IMR-90 (cell line): Measurements from ENCODE around the gene FCMR. TPM values are rescaled to one million over a fixed set of nuclear protein-coding genes. Genes with fewer than 3 reads are reported as not detected.

Source experiments
- ATAC-seq: fragments of 200-7000 bp; cut with Tn5 transposase; 2 replicates; pipeline ENCODE4 v1.9.1; 2020; ENCODE audit warnings: low read depth, mild to moderate bottlenecking, moderate library complexity
- BruUV-seq: library from RNA; stranded (reverse); fragments of 400-500 nt; replicated peaks from 2 replicates; lab custom pipeline; 2021; lab: Mats Ljungman, UMichigan
- CTCF ChIA-PET: fragments of 300-600 bp; formaldehyde crosslinking; extraction: SDS; loops from one replicate; lab custom pipeline; 2021; ENCODE audit warnings: antibody characterized with exemption; lab: Yijun Ruan, JAX
- POLR2A ChIA-PET: fragments of 300-600 bp; sonication (Branson Sonifier 250); formaldehyde crosslinking; loops from one replicate; lab custom pipeline; 2022; ENCODE audit warnings: antibody characterized with exemption; ENCODE audit not compliant: unreplicated experiment; lab: Charles Lee
- DNase-seq: peaks from one replicate; pipeline ENCODE4 v3.0.0; 2013
- H2AFZ ChIP-seq: replicated peaks from 2 replicates; pipeline ENCODE3; 2013; ENCODE audit warnings: low read length, mild to moderate bottlenecking; ENCODE audit not compliant: poor library complexity
- H2AK5ac ChIP-seq: 2 replicates; pipeline ENCODE4 v1.6.1; 2013; ENCODE audit warnings: low read depth, low read length, inconsistent platforms
- H2AK9ac ChIP-seq: replicated peaks from 2 replicates; pipeline ENCODE3; 2013; ENCODE audit warnings: mild to moderate bottlenecking, low read depth, low read length, moderate library complexity; ENCODE audit not compliant: poor library complexity
- H2BK120ac ChIP-seq: 2 replicates; pipeline ENCODE4 v1.6.1; 2013; ENCODE audit warnings: low read depth, low read length, inconsistent platforms
- H2BK15ac ChIP-seq: 3 replicates; pipeline ENCODE4 v1.6.1; 2013; ENCODE audit warnings: low read depth, low read length, inconsistent platforms
- H2BK20ac ChIP-seq: 2 replicates; pipeline ENCODE4 v1.6.1; 2013; ENCODE audit warnings: low read depth, mild to moderate bottlenecking, inconsistent platforms, low read length, moderate library complexity
- H2BK5ac ChIP-seq: 2 replicates; pipeline ENCODE4 v1.6.1; 2013; ENCODE audit warnings: mild to moderate bottlenecking, low read depth, low read length, inconsistent platforms; ENCODE audit not compliant: poor library complexity, severe bottlenecking
- H3K14ac ChIP-seq: replicated peaks from 2 replicates; pipeline ENCODE4 v1.6.1; 2013; ENCODE audit warnings: low read depth, low read length, inconsistent platforms
- H3K18ac ChIP-seq: 2 replicates; pipeline ENCODE4 v1.6.1; 2013; ENCODE audit warnings: low read depth, low read length, control low read depth
- H3K23ac ChIP-seq: 2 replicates; pipeline ENCODE4 v1.6.1; 2013; ENCODE audit warnings: low read depth, low read length, inconsistent platforms
- H3K27ac ChIP-seq: 2 replicates; pipeline ENCODE4 v1.5.1; 2013; ENCODE audit warnings: mild to moderate bottlenecking, control low read depth, low read length; ENCODE audit not compliant: insufficient read depth
- H3K27me3 ChIP-seq: 2 replicates; pipeline ENCODE4 v1.6.1; 2013; ENCODE audit warnings: low read length; ENCODE audit not compliant: control insufficient read depth, insufficient read depth
- H3K36me3 ChIP-seq: 2 replicates; pipeline ENCODE4 v1.6.1; 2013; ENCODE audit warnings: low read length, mixed read lengths; ENCODE audit not compliant: control insufficient read depth, insufficient read depth
- H3K4ac ChIP-seq: 2 replicates; pipeline ENCODE4 v1.6.1; 2013; ENCODE audit warnings: low read depth, low read length, inconsistent platforms
- H3K4me1 ChIP-seq: 2 replicates; pipeline ENCODE4 v1.6.1; 2013; ENCODE audit warnings: low read length, mixed read lengths; ENCODE audit not compliant: control insufficient read depth, insufficient read depth
- H3K4me2 ChIP-seq: 2 replicates; pipeline ENCODE4 v1.6.1; 2013; ENCODE audit warnings: low read depth, mild to moderate bottlenecking, control low read depth, low read length, moderate library complexity
- H3K4me3 ChIP-seq: 2 replicates; pipeline ENCODE4 v1.5.1; 2013; ENCODE audit warnings: low read depth, mild to moderate bottlenecking, control low read depth, low read length, moderate library complexity; ENCODE audit not compliant: insufficient read depth
- H3K56ac ChIP-seq: 2 replicates; pipeline ENCODE4 v1.6.1; 2013; ENCODE audit warnings: low read length, inconsistent platforms; ENCODE audit not compliant: insufficient read depth; ENCODE audit errors: extremely low read depth
- H3K79me1 ChIP-seq, 2 experiments: 2 replicates each; pipeline ENCODE4 v1.6.1; 2013; ENCODE audit warnings: low read length in 2 of 2, inconsistent platforms in 1 of 2, low read depth in 1 of 2
- H3K9ac ChIP-seq: 2 replicates; pipeline ENCODE4 v1.6.1; 2013; ENCODE audit warnings: low read depth, low read length, control low read depth
- H3K9me1 ChIP-seq: 2 replicates; pipeline ENCODE4 v1.6.1; 2013; ENCODE audit warnings: low read length, inconsistent platforms; ENCODE audit not compliant: insufficient read depth
- H3K9me3 ChIP-seq: 2 replicates; pipeline ENCODE4 v1.6.1; 2013; ENCODE audit warnings: low read length; ENCODE audit not compliant: control insufficient read depth, insufficient read depth
- H4K20me1 ChIP-seq: 2 replicates; pipeline ENCODE4 v1.6.1; 2013; ENCODE audit warnings: low read length, inconsistent platforms; ENCODE audit not compliant: insufficient read depth
- H4K5ac ChIP-seq: 2 replicates; pipeline ENCODE4 v1.6.1; 2013; ENCODE audit warnings: mild to moderate bottlenecking, low read depth, low read length, control low read depth
- H4K8ac ChIP-seq, 2 experiments: 2 replicates each; pipeline ENCODE4 v1.6.1; 2013; ENCODE audit warnings: low read depth in 2 of 2, low read length in 2 of 2, control low read depth in 1 of 2, inconsistent platforms in 1 of 2
- H4K91ac ChIP-seq: 2 replicates; pipeline ENCODE4 v1.6.1; 2013; ENCODE audit warnings: low read depth, low read length, inconsistent platforms; ENCODE audit not compliant: insufficient read depth
- POLR2A ChIP-seq: IDR thresholded peaks from 2 replicates; pipeline ENCODE4 v1.6.1; 2012; ENCODE audit warnings: mild to moderate bottlenecking, low read depth, low read length
- WGBS, 2 experiments: methylation state at CpG; one replicate each; pipeline versions ENCODE4 v1.1.5 to v1.1.7; 2013; ENCODE audit warnings: missing lambda C conversion rate in 2 of 2; ENCODE audit not compliant: insufficient read length in 1 of 2; ENCODE audit errors: extremely low coverage in 2 of 2; 5-methylcytosine and 5-hydroxymethylcytosine counted together
- dilution Hi-C: fragments of 300-500 bp; cut with HindIII; formaldehyde crosslinking; loops from one replicate; pipeline ENCODE4 v1.14.3; 2018; ENCODE audit warnings: low sequenced_read_pairs; ENCODE audit not compliant: unreplicated experiment
- in situ Hi-C: fragments of 300-500 bp; cut with MboI; formaldehyde crosslinking; loops from 3 replicates; pipeline ENCODE4 v1.14.3; 2019; ENCODE audit warnings: low sequenced_read_pairs, inconsistent platforms, mixed read lengths
- intact Hi-C: fragments of 100-400 bp; cut with micrococcal nuclease; formaldehyde crosslinking; loops from 2 replicates; pipeline ENCODE4 v1.10.0; 2022
- polyA plus RNA-seq, 3 experiments: library from polyadenylated mRNA; depleted of rRNA; stranded (reverse); fragments of >200 nt; gene quantifications; 2 replicates each; pipeline ENCODE4 v1.2.3, GENCODE V29; 2012; ENCODE audit warnings: low replicate concordance in 1 of 3
- total RNA-seq: library from RNA; depleted of rRNA; stranded (reverse); fragments of >200 nt; gene quantifications from 2 replicates; pipeline ENCODE4 v1.2.3, GENCODE V29; 2012

FCMR gene
- total and polyA plus RNA-seq, 2 of the 4 experiments (the other 2 are of a cell fraction): 0.09 TPM; not detected in 1

DNA sequence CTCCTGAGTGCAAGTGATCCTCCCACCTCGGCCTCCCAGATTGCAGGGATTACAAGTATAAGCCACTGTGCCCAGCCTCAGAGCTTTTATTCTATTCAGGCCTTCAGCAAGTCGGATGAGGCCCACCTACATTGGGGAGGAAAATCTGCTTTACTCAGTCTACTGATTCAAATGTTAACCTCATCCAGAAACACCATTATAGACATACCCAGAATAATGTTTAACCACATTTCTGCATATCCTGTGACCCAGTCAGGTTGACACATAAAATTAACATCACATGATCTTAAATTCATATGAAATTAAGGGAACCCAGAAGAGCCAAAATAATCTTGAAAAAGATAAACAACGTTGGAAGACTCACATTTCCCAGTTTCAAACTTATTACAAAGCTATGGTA, 41.4 kb downstream of the FCMR start:
- Histone ChIP-seq H3K56ac (no peak overlapping the region), H3K9ac (no peak overlapping the region), H3K9me3 (peaks cover 10% of the 10 kb centered on the region), H3K4me1 (no peaks in the 10 kb centered on the region), H3K36me3 (no peaks in the 10 kb centered on the region), H3K4ac (no peak overlapping the region), H3K27me3 (no peaks in the 10 kb centered on the region), H4K91ac (no peak overlapping the region), H3K18ac (no peak overlapping the region), H2BK20ac (no peak overlapping the region), H2AK5ac (no peak overlapping the region), H3K9me1 (no peaks in the 10 kb centered on the region), H4K8ac (no peak overlapping the region), H3K79me1 (no peaks in the 10 kb centered on the region), H3K4me2 (no peak overlapping the region), H2BK15ac (no peak overlapping the region), H4K20me1 (no peaks in the 10 kb centered on the region), H3K4me3 (no peak overlapping the region), H3K23ac (no peak overlapping the region), H2AFZ (no peak overlapping the region), H3K27ac (no peak overlapping the region), H2BK5ac (no peak overlapping the region), H2BK120ac (no peak overlapping the region), H2AK9ac (no peak overlapping the region), H3K14ac (no peak overlapping the region), H4K5ac (no peak overlapping the region)
- ATAC-seq (no peak), DNase-seq (no peak)
- TF ChIP-seq POLR2A: no peak
- intact Hi-C loops (no loop called here), in situ Hi-C loops (no loop called here), dilution Hi-C loops (no loop called here)
- POLR2A ChIA-PET: no interaction called here
- WGBS, 2 experiments: no CpG with 5 or more reads among the region's 3 CpGs
- BruUV-seq: no TSS peak
- CTCF ChIA-PET: interaction anchor here (0.9 kb wide), 1 partner anchor 15 kb away, joined by 3 read pairs; the partner anchor contains the start of gene IL20
